Hematopoietic multipotent progenitor cell treated with erythropoietin and hydrocortisone succinate and interleukin-3 and kit ligand, for 15 days (in vitro differentiated cells): ENCODE results near the gene SLC7A10.
"Not testable (repeated sequence)": the region's sequence is repeated elsewhere in the genome, so short reads cannot be mapped to it uniquely, and the experiment has no call there.

Experiments
- DNase-seq: peaks from one replicate; pipeline ENCODE4 v3.0.0-alpha.2; 2015; ENCODE audit warnings: low spot score

Gene SLC7A10

GRCh38 chr19:33236696-33237390, 11.2 kb upstream of the SLC7A10 start:
- DNase-seq: no peak

GRCh38 chr19:33235996-33236350, 10.3 kb upstream of the SLC7A10 start:
- no peak for DNase-seq

- DNase-seq: peak; percentile 67
These were observed 9.8 kb upstream of the SLC7A10 start for GRCh38 chr19:33235269-33235995.

DNA sequence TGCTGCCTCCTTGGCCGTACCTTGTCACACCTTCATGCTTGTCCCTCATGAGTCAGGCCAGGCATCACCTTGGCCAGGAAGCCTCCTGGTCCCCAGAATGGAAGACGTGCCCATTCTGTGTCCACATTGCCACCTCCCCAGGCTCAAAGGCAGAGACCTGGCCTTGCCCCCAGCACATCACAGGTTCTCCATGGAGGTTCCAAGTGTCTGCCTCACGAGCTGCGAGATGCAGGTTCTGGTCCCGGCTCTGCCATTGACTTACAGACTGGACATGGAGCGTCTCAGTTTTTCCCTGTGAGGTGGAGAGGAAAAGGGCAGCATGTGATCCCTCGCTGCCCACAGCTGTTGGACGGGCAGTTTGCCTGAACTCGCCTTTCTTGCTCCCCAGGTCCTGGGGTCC, 9.1 kb upstream of the SLC7A10 start:
- DNase-seq: no peak

- no peak for DNase-seq
These were observed 8.4 kb upstream of the SLC7A10 start for GRCh38 chr19:33234092-33234491.

DNA sequence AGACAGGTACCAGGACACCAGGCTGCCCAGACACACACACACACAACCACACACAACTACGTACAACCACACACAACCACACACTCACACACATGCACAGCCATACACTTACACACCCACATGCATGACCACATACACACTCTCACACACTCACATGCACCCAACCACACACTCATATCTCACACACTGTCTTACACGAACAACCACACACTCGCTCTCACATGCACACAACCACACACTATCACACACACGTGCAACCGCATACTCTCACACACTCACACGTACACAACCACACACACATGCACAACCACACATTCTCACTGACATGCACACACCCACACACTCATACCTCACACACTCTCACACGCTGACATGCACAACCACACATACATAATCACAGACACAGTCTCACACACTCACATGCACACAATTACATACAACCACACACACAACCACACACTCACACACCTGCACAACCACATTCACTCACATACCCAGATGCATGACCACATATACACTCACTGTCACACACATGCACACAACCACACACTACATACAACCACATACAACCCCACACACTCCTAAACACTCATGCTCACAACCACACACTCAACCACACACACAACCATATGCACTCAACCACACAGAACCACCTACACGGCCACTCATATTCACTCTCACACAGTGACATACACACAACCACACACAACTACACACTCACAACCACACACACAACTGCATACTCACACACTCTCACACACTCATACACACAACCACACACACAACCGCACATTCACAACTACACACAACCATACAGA, 7.6 kb upstream of the SLC7A10 start:
- DNase-seq: no peak

DNA sequence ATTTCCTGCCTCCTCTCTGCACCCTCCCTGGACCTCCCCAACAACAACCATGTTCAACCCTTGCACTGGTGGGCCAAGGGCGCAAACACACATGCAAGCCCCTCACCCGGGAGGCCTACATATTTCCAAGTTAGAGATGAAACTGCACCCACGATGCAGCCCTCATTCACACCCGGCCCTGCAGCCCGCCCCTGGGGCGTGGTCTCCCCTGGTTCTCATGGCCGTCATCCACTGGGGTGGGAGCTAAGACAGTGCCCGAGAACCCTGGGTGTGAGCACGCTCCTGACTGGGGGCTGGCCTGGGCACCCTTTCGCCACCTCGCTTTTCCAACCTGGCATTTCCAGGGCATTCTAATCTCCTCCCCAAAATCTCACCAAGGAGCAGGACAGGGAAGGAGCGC, 7.0 kb upstream of the SLC7A10 start:
- DNase-seq: no peak

DNA sequence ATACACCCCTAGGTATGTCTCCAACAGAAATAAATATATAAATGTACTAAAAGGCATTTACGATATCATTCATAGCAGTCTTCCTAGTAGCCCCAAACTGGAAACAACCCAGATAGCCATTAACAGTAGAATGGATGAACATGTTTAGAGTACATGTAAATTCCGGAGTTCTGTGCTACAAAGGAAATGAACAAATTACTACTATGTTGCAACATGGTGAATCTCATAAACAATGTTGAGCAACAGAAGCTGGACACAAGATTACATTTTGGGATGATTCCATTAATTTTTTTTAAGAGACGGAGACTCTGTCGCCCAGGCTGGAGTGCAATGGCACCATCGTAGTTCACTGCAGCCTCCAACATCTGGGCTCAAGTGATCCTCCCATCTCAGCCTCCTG, 5.9 kb upstream of the SLC7A10 start:
- no peak for DNase-seq

GRCh38 chr19:33229962-33230361, 4.3 kb upstream of the SLC7A10 start:
- DNase-seq: no peak

DNA sequence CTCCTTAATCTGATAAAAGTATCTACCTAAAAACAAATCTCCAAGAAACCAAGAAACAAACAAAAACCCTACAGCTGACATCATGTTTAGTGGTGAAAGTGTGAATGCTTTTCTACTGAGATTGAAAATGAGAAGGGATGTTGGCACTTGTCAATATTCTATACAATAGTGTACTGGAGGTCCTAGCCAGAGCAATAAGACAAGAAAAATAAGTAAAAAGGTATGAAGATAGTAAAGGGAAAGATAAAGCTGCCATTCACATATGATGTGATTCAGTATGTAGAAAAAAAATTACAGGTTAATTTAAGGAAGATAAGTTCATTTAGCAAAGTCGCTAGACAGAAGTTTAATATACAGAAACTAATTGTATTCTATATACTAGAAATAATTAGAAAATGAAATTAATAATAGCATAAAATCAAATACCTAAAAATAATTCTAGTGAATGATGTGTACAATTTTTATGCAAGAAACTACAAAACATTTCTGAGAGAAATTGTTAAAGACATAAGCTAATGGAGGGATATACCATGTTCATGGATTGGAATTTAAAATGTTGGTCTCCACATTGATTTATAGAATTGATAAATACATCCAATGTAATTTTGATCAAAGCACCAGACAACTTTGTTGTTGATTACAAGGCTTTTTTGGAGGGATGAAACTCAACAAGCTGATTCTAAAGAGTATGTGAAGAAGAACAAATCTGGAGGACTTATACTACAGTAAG, 2.4 kb upstream of the SLC7A10 start:
- DNase-seq: no peak

GRCh38 chr19:33227242-33227650, 1.6 kb upstream of the SLC7A10 start:
- DNase-seq: no peak

- no peak for DNase-seq
These were observed 1.0 kb upstream of the SLC7A10 start for GRCh38 chr19:33226550-33227241.

- no peak for DNase-seq
These were observed 774 bp downstream of the SLC7A10 start for GRCh38 chr19:33224694-33225457.

GRCh38 chr19:33222255-33222654, 3.4 kb downstream of the SLC7A10 start:
- not testable (repeated sequence) for DNase-seq

- no peak for DNase-seq
These were observed 4.0 kb downstream of the SLC7A10 start for GRCh38 chr19:33221638-33222037.

GRCh38 chr19:33220735-33221134, 4.9 kb downstream of the SLC7A10 start:
- DNase-seq: no peak

- DNase-seq: no peak
These were observed 5.5 kb downstream of the SLC7A10 start for GRCh38 chr19:33220115-33220514.

DNA sequence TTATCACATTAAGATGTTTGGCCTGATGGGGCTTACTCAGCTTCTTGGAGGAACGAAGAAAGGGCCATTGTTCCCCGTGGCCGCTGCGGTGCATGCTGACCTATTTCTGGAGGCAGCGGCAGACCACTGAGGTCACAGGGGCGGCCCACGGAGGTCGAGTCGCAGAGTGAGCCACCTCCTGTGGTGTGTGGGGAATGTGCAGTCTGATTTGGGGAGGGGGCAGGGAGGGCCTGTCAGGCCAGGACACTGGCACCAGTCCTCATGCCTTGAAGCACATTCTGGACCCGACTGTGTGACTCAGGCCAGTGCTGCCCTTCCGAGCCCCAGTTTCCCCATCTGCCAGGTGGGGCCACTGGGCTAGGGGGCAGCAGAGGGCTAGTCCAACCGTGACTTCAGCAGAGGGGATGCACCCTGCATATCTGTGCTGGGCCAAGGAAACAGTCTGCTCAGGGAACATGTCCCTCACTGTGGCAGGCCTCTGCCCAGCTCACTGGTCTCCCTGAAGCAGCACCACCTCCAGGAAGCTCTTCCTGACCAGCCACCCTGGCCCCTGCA, 6.3 kb downstream of the SLC7A10 start:
- DNase-seq: no peak

DNA sequence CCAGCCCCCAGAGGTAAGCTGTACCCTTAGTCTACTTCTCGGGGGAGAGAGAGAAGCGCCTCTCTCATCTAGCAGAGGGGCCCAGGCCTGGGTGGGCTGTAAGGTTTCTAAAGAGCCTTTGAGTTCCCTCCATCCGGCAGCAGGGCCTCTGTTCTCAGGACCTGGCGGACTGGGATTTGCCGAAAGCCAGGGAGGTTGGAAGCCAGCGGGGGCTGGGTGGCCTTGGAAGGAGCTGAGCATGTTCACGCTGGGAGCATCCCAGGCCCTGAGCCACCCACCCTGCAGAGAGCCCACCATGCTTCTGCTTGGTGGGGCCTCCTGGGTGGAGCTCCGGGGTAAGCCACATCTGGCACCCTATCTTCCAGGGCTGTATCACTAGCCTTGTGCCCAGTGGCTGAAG, 7.8 kb downstream of the SLC7A10 start:
- no peak for DNase-seq

GRCh38 chr19:33216198-33216830, 9.3 kb downstream of the SLC7A10 start:
- no peak for DNase-seq
